HG03460 (cell line): ENCODE measurements around the gene C1orf53.
A peak's percentile ranks its signal among the peaks of the same experiment; 100 is the strongest.
"Not testable (repeated sequence)": the region's sequence is repeated elsewhere in the genome, so short reads cannot be mapped to it uniquely, and the experiment has no call there.

Experiments used
- ATAC-seq: cut with Tn5 transposase; IDR thresholded peaks from one replicate; pipeline ENCODE4 v1.9.1; 2021; ENCODE audit not compliant: unreplicated experiment

Gene C1orf53

GRCh38 chr1:197902454-197903195 is at the start of gene C1orf53:
Gene C1orf53, plus strand, starts transcription at chr1:197902630. Its CDS starts 20 bp downstream, at chr1:197902650.
- peak; percentile 97 for ATAC-seq

GRCh38 chr1:197855751-197856150 is 46.7 kb upstream of the C1orf53 start:
- not testable (repeated sequence) for ATAC-seq

- no peak for ATAC-seq
These were observed 45.0 kb upstream of the C1orf53 start for GRCh38 chr1:197857477-197857876.

DNA sequence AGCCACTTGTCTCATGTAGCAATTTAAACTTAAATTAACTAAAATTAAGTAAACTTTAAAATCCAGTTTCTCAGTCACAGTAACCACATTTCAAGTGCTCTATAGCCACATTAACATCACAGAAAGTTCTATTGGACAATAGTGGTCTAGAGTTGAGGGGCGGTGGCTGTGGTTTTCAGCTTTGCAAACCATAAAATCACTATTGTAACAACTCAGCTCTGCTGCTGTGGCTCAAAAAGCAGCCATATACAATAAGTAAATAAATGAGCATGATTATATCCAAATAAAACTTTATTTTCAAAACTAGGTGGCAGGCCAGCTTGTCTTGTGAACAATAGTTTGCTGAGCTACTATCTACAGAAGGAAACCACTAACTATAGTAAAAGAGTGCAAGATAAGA is 43.4 kb upstream of the C1orf53 start:
- ATAC-seq, result no peak

DNA sequence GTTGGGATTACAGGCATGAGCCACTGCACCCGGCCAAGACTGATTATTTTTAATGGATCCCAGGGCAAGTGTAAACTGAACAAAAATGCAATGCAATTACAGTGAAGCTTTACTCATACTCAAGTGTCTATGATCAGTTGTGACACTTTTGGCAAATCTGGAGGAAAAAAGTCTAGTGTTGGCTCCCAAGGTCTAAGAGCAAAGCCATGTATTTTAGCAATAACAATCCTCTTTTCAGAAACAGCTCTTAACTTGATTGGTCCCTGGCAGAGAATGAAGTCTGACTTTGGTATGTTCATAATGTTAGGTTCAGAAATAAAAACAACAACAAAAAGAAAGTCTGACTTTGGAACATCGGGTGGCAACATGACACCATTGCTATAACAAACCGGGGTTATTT is 40.2 kb upstream of the C1orf53 start:
- ATAC-seq, result no peak

DNA sequence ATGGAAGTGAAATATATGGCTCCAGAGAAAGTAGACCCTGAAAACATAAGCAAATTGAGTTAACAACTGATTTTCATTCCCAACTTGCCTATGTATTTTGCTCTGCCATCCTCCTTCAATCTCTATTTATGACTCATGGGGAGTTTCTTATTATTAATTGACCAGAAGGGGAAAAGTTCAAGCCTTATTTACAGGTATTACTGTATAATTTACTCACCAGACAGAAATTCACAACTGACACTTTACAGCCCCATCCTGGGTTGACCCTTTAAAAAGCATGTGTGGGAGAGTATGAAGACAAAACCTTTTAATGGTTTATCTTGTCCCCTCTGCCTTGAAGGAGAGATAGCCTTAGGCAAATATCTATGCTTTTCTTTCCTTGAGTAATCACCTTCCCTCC is 39.8 kb upstream of the C1orf53 start:
- ATAC-seq, result no peak

GRCh38 chr1:197865809-197866208 is 36.6 kb upstream of the C1orf53 start:
- no peak for ATAC-seq

DNA sequence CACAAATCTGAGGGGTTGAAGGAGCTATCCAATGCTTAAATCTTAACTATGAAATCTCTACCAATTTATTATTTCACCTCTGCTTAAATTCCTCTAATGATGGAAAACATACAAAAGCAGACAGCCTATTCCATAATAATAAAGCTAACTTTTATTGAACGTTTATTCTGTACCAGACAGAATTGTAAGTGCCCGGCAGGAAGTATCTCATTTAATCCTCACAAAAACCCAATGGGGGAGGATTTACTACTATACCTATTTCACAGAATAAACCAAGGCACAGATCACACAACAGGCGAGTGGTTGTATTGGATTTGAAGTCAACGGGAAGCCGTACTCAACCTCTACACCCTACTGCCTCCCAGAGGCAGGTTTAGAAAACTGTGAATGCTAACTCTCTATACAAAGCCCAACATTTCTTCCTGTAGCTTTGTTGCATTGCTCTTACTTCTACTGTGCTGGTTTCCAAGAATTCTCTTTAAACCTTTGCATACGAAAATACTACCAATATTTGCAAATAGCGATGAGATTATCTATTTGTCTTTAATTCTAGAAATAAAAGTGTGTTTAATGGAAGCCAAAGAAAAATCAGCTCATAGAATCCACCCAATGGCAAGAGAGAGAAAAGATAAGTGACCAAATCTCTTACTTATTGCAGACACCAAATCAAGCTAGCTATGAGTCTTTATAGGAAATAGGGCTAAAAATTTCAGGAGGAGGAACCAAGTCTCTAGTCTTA is 33.5 kb upstream of the C1orf53 start:
- ATAC-seq, result peak; percentile 76

- no peak for ATAC-seq
These were observed 32.8 kb upstream of the C1orf53 start for GRCh38 chr1:197869490-197870077.

- no peak for ATAC-seq
These were observed 25.5 kb upstream of the C1orf53 start for GRCh38 chr1:197876894-197877293.

GRCh38 chr1:197880385-197880784 is 22.0 kb upstream of the C1orf53 start:
- not testable (repeated sequence) for ATAC-seq

DNA sequence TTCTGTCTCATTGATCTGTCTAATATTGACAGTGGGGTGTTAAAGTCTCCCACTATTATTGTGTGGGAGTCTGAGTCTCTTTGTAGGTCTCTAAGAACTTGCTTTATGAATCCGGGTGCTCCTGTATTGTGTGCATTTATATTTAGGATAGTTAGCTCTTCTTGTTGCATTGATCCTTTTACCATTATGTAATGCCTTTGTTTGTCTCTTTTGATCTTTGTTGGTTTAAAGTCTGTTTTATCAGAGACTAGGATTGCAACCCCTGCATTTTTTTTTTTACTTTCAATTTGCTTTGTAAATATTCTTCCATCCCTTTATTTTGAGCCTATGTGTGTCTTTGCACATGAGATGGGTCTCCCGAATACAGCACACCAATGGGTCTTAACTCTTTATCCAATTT is 20.2 kb upstream of the C1orf53 start:
- not testable (repeated sequence) for ATAC-seq

- no peak for ATAC-seq
These were observed 18.3 kb upstream of the C1orf53 start for GRCh38 chr1:197884173-197884572.

GRCh38 chr1:197890936-197891335 is 11.5 kb upstream of the C1orf53 start:
- ATAC-seq, result no peak

DNA sequence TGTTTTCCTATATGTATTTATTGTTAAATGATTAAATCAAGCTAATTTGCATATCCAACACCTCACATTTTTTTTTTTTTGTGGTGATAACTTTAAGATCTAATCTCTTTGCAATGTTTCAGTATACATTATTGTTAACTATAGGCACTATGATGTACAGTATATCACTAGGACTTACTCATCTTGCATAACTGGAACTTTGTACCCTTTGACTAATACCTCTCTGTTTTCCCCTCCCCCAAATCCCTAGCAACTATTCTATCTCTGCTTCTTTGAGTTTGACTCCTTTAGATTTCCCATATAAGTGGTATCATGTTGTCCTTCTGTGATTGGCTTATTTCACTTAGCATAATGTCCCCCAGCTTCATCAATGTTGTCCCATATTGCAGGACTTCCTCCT is 9.7 kb upstream of the C1orf53 start:
- no peak for ATAC-seq

GRCh38 chr1:197896301-197896700 is 6.1 kb upstream of the C1orf53 start:
- no peak for ATAC-seq

GRCh38 chr1:197899037-197899436 is 3.4 kb upstream of the C1orf53 start:
- no peak for ATAC-seq

- no peak for ATAC-seq
These were observed 338 bp upstream of the C1orf53 start for GRCh38 chr1:197902131-197902453.

DNA sequence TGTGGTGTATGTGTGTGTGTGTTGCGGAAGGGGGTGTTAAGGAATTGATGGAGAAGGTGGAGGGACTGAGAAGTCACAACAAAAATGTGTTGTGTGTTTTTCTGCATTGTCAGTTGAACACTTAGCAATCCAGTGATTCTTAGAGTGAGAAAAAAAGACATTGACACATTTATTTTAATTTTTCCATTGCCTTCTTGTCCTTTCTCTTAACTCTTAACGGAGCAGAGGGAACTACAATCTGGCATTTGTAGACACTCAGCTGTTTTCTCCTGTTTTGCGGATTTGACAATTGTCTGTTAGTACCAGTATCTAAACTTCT is 725 bp downstream of the C1orf53 start:
- ATAC-seq, result no peak

GRCh38 chr1:197904126-197904787 is 1.8 kb downstream of the C1orf53 start:
- ATAC-seq, result no peak

GRCh38 chr1:197905699-197906351 is 3.4 kb downstream of the C1orf53 start:
- no peak for ATAC-seq
